Left ventricle myocardium inferior (tissue), 1 donor: Measurements from ENCODE around the gene SLC39A11. TPM values are rescaled to one million over a fixed set of nuclear protein-coding genes. Genes with fewer than 3 reads are reported as not detected.

Source experiments
- DNase-seq: peaks from one replicate; pipeline ENCODE4 v3.0.0-alpha.2; 2020
- H3K27ac ChIP-seq: fragments of 200-600 bp; replicated peaks from 2 replicates; pipeline ENCODE4 v1.8.0; 2021
- H3K27me3 ChIP-seq: fragments of 200-600 bp; 2 replicates; pipeline ENCODE4 v1.8.0; 2021; ENCODE audit warnings: low read depth
- H3K36me3 ChIP-seq: fragments of 200-600 bp; 2 replicates; pipeline ENCODE4 v1.8.0; 2021
- H3K4me1 ChIP-seq: fragments of 200-600 bp; 2 replicates; pipeline ENCODE4 v1.8.0; 2021
- H3K4me3 ChIP-seq: fragments of 200-600 bp; 2 replicates; pipeline ENCODE4 v1.8.0; 2021; ENCODE audit warnings: mild to moderate bottlenecking, moderate library complexity
- H3K9me3 ChIP-seq: fragments of 200-600 bp; replicated peaks from 2 replicates; pipeline ENCODE4 v1.8.0; 2021
- intact Hi-C: fragments of 100-400 bp; cut with micrococcal nuclease; formaldehyde crosslinking; loops from one replicate; pipeline ENCODE4 v1.11.0; 2022
- total RNA-seq: library from RNA; stranded (reverse); fragmentation: NEBNext Ultra II Directional; extraction: Animal tissue kit (Norgen Biotek cat#: 25700); gene quantifications from one replicate; pipeline ENCODE4 v1.2.1, GENCODE V29; 2021
- TF ChIP-seq, protein P1 (sequence below): fragments of 200-600 bp; IDR thresholded peaks from 2 replicates; pipeline ENCODE4 v1.8.0; 2021; ENCODE audit warnings: antibody characterized with exemption, mild to moderate bottlenecking, borderline replicate concordance
- donor health status: DM: no; HTN: yes; CAD: no; lungs with severe emphysema.

The SLC39A11 gene
- total RNA-seq, 1 donor from 2014 or later = 6.4 TPM

GRCh38 chr17:72700226-72700625 is 392.3 kb downstream of the SLC39A11 start:
- DNase-seq = no peak
- intact Hi-C loops = no loop called here
- no peaks in the 10 kb centered on the region for H3K27me3 ChIP-seq
- H3K36me3 ChIP-seq = no peaks in the 10 kb centered on the region
- TF ChIP-seq, protein P1, sequence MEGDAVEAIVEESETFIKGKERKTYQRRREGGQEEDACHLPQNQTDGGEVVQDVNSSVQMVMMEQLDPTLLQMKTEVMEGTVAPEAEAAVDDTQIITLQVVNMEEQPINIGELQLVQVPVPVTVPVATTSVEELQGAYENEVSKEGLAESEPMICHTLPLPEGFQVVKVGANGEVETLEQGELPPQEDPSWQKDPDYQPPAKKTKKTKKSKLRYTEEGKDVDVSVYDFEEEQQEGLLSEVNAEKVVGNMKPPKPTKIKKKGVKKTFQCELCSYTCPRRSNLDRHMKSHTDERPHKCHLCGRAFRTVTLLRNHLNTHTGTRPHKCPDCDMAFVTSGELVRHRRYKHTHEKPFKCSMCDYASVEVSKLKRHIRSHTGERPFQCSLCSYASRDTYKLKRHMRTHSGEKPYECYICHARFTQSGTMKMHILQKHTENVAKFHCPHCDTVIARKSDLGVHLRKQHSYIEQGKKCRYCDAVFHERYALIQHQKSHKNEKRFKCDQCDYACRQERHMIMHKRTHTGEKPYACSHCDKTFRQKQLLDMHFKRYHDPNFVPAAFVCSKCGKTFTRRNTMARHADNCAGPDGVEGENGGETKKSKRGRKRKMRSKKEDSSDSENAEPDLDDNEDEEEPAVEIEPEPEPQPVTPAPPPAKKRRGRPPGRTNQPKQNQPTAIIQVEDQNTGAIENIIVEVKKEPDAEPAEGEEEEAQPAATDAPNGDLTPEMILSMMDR = no peak
- no peak overlapping the region for H3K27ac ChIP-seq
- H3K9me3 ChIP-seq = no peaks in the 10 kb centered on the region
- H3K4me3 ChIP-seq = no peak overlapping the region
- H3K4me1 ChIP-seq = no peaks in the 10 kb centered on the region

GRCh38 chr17:72699545-72699944 is 392.9 kb downstream of the SLC39A11 start:
- H3K4me3 ChIP-seq = no peak overlapping the region
- no peak overlapping the region for H3K27ac ChIP-seq
- no peaks in the 10 kb centered on the region for H3K9me3 ChIP-seq
- intact Hi-C loops = no loop called here
- no peak for DNase-seq
- TF ChIP-seq, protein P1 = no peak
- H3K4me1 ChIP-seq = no peaks in the 10 kb centered on the region
- no peaks in the 10 kb centered on the region for H3K27me3 ChIP-seq
- no peaks in the 10 kb centered on the region for H3K36me3 ChIP-seq

- DNase-seq = no peak
- intact Hi-C loops = no loop called here
- no peaks in the 10 kb centered on the region for H3K9me3 ChIP-seq
- H3K4me1 ChIP-seq = no peaks in the 10 kb centered on the region
- no peaks in the 10 kb centered on the region for H3K27me3 ChIP-seq
- H3K36me3 ChIP-seq = no peaks in the 10 kb centered on the region
- no peak overlapping the region for H3K4me3 ChIP-seq
- H3K27ac ChIP-seq = no peak overlapping the region
- TF ChIP-seq, protein P1 = no peak
Observed at GRCh38 chr17:72697602-72698146, 394.8 kb downstream of the SLC39A11 start.

GRCh38 chr17:72696721-72697120 is 395.8 kb downstream of the SLC39A11 start:
- H3K9me3 ChIP-seq = no peaks in the 10 kb centered on the region
- DNase-seq = no peak
- no peaks in the 10 kb centered on the region for H3K36me3 ChIP-seq

DNA sequence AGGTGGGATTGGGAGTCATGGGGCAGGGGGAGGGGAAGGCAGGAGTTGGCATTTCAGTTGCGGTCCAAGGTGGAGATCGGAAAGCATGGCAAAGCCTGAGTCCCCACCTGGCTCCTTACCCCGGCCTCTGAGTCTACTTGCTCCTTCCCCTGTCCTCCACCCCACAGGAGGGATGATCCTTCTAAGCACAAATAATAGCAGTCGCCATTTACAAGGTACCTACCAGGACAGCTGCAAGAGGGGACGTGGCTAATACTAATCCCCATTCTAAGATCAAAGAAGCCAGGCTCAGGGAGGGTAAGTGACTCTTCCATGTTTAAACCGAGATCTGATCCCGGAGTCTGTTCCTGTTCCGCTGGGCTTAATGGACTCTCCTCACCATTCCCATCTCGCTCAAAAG is 396.3 kb downstream of the SLC39A11 start:
- H3K4me1 ChIP-seq = no peaks in the 10 kb centered on the region
- no peak overlapping the region for H3K27ac ChIP-seq
- H3K9me3 ChIP-seq = no peaks in the 10 kb centered on the region
- no peak for DNase-seq
- no peak overlapping the region for H3K4me3 ChIP-seq
- H3K27me3 ChIP-seq = no peaks in the 10 kb centered on the region
- H3K36me3 ChIP-seq = no peaks in the 10 kb centered on the region
- TF ChIP-seq, protein P1 = no peak
- intact Hi-C loops = no loop called here

More at GRCh38 chr17:72696721-72697120, 395.8 kb downstream of the SLC39A11 start:
- intact Hi-C loops = no loop called here
- H3K27me3 ChIP-seq = no peaks in the 10 kb centered on the region
- H3K4me3 ChIP-seq = no peak overlapping the region
- H3K4me1 ChIP-seq = no peaks in the 10 kb centered on the region
- H3K27ac ChIP-seq = no peak overlapping the region
- TF ChIP-seq, protein P1 = no peak

DNA sequence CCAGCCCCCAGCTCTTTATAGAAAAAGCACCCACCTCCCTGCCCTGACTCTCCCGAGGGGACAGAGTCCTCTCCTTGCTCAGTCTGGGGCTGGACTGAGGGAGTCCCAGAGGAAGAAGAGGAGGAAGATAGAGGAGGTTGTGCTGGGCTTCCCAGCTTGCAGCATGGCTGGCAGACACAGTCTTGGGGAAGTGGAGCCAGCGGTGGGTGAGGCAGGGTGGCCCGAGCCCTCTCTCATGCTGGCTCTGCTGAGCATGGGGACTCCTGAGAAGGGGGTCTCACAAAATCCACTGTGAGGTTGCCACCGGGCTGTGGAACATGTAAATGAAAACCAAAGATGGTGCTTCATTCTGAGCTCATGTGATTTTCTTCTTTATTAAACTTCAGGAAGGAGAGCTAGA is 398.5 kb downstream of the SLC39A11 start:
- Histone ChIP-seq H3K4me3 (no peak overlapping the region), H3K27me3 (no peaks in the 10 kb centered on the region), H3K4me1 (no peaks in the 10 kb centered on the region), H3K36me3 (no peaks in the 10 kb centered on the region), H3K9me3 (no peaks in the 10 kb centered on the region), H3K27ac (no peak overlapping the region)
- intact Hi-C loops = no loop called here
- TF ChIP-seq, protein P1 = no peak
- DNase-seq = no peak
